ENCODE results near the gene ATRAID.
A peak's percentile ranks its signal among the peaks of the same experiment; 100 is the strongest.
"Not testable (repeated sequence)": the region's sequence is repeated elsewhere in the genome, so short reads cannot be mapped to it uniquely, and the experiment has no call there.

The ATRAID gene

GRCh38 chr2:27211943-27212625, at the start of gene ATRAID, which contains the start of gene SLC5A6:
ATRAID (plus strand) TSS chr2:27212041; CDS start chr2:27212369, 328 bp downstream.
SLC5A6 (minus strand) TSS chr2:27212268; CDS start chr2:27207650, 4,618 bp downstream.
- DNase-seq = peak; percentile 81

GRCh38 chr2:27162151-27163121, 49.4 kb upstream of the ATRAID start:
- DNase-seq = no peak

DNA sequence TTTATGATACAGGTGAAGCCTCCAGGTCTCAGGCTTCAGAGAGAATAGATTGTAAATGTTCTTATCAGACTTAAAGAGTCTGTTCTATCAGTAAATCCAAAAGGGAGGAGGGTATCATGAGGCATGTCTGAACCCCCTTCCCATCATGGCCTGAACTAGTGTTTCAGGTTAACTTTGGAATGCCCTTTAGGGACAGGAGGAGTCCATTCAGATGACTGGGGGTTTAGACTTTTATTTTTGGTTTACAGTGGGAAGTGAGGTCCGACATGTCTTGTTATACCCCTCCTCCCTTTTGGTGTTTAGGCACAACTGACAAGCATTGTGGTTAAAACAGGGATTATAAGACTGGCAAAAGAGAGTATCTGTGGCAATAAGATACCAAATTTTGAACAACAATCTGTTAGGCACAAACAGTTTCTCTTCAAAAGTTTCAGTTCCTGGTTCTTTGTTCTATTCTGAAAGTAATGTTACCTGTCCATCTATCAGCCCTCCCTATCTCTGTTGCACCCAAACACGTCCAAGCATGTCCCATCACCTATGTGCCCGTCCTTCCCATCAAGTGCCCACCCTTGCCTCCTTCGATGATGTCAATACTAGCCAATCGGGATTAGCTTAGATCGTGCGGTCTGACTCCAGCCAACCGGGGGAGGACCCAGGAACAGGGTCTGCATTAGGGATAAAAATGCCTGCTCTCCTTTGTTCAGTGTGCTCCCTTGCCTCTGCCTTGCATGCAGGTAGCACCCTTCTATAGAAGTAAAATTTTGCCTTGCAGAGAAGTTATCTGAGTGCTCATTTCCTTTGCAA, 46.7 kb upstream of the ATRAID start:
- DNase-seq = no peak

DNA sequence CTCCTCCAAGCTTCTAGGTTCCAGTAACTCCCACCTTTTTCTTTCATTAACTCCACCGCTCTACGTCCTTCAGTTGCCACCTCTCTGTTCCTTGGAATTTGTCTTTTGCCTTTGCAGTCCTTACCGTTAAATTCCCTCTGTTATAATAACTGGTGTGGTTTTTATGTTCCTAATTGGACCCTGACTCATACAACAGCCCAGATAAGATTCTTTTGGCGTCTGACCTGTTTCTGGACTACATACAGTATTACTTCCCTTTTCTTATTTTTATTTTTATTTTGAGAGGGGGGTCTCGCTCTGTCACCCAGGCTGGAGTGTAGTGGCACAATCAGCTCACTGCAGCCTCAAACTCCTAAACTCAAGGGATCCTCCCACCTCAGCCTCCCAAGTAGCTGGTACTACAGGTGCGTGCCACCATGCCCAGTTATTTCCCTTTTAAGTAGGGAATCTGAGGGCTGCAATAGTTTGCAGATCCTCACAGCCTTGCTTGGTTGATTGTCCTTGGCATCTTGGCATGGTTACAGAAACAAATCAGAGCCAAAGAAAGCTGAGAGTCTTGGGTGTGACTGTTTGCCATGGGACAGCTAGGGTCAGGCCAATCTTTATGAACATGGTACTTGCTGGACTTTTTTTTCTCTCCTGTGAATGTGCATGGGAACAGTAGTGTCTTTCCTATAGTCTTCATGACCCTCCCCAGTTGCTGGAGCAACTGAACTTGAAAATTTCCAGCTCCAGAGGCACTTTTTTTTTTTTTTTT, 41.1 kb upstream of the ATRAID start:
- DNase-seq = no peak

DNA sequence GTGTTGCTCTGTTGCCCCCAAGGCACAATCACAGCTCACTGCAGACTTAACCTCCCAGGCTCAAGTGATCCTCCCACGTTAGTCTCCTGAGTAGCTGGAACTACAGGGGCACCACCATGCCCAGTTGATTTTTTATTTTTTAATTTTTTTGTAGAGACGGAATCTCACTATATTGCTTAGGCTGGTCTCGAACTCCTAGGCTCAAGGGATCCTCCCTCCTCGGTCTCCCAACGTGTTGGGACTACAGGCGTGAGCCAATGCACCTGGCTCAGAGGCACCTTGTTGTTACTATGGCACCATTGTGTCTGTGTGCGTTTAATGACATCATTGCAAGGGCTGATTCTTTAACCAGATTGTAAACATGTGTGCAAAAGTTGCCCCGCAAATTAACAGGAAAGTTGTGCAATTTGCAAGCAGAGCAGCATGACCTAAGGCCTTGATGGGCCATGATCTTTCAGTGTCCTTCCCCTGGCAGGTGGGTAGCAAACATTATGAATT, 40.4 kb upstream of the ATRAID start:
- no peak for DNase-seq

GRCh38 chr2:27174638-27175037, 37.2 kb upstream of the ATRAID start:
- no peak for DNase-seq

DNA sequence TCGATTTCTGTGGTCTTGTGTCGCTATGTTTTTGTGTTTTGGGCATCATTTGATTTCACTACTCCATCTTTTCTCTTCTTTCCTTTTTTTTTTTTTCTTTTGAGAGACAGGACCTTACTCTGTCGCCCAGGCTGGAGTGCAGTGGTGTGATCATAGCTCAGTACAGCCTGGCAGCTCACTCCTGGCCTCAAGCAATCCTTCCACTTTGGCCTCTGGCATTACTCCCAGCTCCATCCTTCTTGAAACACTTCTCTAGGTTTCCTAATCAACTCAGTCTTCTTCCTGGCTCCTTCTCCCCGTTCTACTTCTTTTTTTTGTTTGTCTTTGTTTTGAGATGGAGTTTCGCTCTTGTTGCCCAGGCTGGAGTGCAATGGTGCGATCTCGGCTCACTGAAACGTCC, 36.5 kb upstream of the ATRAID start:
- DNase-seq = no peak

DNA sequence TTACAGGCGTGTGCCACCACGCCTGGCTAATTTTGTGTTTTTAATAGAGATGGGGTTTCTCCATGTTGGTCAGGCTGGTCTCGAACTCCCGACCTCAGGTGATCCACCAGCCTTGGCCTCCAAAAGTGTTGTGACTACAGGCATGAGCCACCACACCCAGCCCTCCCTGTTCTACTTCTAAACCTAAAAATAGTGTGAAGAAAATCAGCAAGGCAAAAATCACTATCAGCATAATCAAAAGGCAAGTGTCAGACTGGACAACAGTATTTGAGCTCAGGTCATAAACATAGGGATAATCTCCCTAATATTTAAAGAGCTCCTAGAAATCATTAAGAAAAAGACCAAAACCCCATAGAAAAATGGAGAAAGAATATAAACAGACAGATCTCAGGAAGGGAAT, 36.1 kb upstream of the ATRAID start:
- not testable (repeated sequence) for DNase-seq

- DNase-seq = no peak
Measured at GRCh38 chr2:27177441-27178351, 34.1 kb upstream of the ATRAID start.

GRCh38 chr2:27178469-27178868, 33.4 kb upstream of the ATRAID start:
- DNase-seq = no peak

DNA sequence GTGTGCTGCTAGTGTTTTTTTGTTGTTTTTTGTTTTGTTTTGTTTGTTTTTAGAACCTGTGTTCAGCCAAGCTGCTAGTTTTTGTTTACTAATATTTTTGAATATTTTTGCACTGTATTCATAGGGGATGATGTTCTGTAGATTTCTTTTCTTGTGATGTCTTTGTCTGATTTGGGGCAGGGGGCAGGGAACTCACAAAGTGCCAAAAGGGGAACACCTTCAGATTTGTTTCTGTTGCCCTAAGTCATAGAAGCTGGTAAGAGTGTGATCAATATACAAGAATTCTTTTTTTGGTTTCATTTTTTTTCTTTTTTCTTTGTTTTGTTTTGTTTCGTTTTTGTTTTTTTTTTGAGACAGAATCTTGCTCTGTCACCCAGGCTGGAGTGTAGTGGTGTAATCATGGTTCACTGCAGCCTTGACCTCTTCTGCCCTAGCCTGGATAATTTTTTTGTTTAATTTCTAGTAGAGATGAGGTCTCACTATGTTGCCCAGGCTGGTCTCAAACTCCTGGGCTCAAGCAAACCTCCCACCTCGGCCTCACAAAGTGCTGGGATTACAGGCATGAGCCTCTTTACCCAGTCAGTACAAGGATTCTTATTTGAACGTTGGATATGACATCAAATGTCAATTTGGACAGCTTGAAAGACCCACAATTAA, 32.4 kb upstream of the ATRAID start:
- no peak for DNase-seq

DNA sequence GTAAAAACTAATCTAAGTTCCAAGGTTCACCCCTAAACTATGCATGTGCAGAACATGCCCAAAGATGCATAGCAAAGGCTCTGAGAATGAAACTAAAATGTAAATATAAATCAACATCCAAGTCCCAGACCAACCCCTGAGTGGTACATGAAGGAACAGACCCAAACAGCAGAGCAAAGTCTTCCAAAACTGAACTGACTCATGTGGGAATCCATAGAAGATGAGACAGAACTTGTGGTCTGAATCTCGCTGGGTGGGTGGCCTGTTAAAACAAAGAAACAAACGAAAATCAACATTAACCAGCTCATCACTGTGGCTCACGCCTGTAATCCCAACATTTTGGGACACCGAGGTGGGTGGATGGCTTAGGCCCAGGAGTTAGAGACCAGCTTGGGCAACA, 29.5 kb upstream of the ATRAID start:
- DNase-seq = no peak

GRCh38 chr2:27184115-27184514, 27.7 kb upstream of the ATRAID start:
- no peak for DNase-seq

GRCh38 chr2:27185331-27186026, 26.4 kb upstream of the ATRAID start:
- no peak for DNase-seq

DNA sequence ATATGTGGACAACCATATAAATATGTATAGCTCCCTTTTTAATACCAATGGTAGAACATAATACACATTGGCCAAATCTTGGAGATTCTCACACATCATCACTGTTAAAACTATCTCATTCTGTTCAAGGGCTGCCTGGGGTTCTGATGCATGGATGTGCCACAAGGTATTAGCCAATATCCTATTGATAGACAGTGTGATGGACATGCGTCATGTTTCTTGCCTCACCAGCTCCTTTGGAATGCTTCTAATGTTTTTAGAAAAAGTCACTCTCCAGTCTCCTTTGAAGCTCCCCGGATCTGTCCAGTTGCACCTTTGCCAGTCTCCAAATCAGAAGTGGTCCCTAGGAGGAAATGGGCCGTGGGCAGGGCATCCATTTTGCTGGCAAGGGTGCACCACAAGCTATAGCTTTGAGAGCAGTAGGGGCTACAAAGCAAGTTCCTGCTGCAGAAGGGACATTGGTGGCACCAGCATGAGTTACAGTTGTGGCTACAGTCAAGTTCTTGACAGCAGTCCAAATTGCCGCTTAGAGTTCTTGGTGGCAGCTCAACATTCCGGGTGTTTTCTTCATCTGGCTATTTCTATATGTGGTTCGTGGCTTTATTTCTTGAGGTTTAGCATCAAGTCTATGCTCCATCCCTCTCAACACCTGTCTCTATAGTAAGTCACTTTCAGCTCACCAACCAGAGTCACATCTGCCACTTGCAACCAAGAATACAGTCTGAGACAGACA, 25.1 kb upstream of the ATRAID start:
- no peak for DNase-seq

DNA sequence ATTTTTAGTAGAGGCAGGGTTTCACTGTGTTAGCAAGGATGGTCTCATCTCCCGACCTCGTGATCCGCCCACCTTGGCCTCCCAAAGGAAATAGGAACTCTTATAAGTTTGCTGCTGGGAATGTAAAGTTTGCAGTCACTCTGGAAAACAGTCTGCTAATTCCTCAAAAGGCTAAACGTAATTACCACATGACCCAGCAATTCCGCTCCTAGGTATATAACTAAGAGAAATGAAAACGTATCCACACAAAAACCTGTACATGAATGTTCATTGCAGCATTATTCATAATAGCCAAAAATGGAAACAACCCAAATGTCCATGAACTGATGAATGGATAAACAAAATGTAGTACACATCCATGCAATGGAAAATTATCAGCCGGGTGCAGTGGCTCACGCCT, 21.9 kb upstream of the ATRAID start:
- DNase-seq = no peak

- peak; percentile 47 for DNase-seq
Measured at GRCh38 chr2:27191070-27191829, 20.6 kb upstream of the ATRAID start.

Data from kidney glomerular epithelial cell (primary cell).